HG03045 (cell line): ENCODE measurements around the gene ANO4.

Experiments
- ATAC-seq: cut with Tn5 transposase; IDR thresholded peaks from one replicate; pipeline ENCODE4 v1.9.1; 2021; ENCODE audit warnings: mild to moderate bottlenecking, moderate library complexity; ENCODE audit not compliant: unreplicated experiment

ANO4 gene

DNA sequence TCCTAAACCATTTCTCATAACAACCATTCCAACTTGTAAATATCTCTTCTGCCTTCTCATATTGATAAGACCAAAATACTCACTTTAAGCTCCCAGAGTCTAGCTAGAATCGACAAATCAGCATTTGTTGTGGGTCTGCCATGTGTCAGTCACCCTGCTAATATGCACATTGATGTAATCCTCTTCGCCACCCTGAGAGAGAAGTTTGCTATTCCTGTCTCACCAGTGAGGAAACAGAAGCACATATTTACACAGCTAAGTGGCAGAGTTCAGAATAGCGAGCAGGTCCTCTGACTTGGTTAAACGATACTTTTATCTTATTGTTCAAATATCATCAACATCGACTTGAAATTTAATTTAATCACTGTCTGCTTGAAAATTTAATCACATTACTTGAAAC lies 142.1 kb downstream of the ANO4 start:
- ATAC-seq: no peak

- ATAC-seq: no peak
These were observed 145.9 kb downstream of the ANO4 start for GRCh38 chr12:100940503-100940902.

GRCh38 chr12:100942984-100943749 lies 148.6 kb downstream of the ANO4 start:
- ATAC-seq: no peak

DNA sequence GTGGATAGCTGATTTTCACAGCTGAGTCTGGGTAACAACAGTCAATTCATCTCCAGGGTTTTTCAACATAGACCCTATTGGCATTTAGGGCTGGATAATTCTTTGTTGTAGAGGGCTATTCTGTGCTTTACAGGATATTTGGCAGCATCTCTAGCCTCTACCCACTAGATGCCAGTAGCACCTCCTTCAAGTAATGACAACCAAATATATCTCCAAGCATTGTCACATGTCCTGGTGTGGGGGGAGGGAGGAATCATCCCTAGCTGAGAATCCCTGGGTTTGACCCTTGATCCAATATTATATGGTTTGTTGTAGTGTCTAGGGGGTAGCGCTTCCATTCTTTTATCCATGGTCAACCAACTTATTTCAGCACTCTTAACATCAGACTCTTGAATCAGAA lies 157.2 kb downstream of the ANO4 start:
- no peak for ATAC-seq

- no peak for ATAC-seq
These were observed 158.6 kb downstream of the ANO4 start for GRCh38 chr12:100953217-100953616.

- no peak for ATAC-seq
These were observed 159.1 kb downstream of the ANO4 start for GRCh38 chr12:100953677-100954076.

DNA sequence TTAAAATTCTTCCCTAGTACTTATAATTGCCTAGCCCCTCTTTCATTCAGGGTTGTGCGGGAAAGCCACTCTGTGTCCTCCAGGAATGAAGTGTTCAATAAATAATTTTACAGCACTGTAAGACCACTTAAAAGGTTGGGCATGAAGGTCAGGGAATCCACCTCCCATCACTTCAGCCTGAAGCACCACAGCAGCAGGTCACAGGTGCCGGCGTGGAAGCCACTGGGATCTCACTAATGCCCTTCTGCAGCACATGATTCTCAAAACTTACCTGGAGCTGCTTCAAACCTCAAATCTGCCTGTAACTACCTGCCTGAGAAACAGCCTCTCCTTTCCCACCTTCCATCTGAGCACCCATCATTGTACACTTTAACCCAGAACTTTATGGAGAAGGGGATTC lies 159.5 kb downstream of the ANO4 start:
- ATAC-seq: no peak

DNA sequence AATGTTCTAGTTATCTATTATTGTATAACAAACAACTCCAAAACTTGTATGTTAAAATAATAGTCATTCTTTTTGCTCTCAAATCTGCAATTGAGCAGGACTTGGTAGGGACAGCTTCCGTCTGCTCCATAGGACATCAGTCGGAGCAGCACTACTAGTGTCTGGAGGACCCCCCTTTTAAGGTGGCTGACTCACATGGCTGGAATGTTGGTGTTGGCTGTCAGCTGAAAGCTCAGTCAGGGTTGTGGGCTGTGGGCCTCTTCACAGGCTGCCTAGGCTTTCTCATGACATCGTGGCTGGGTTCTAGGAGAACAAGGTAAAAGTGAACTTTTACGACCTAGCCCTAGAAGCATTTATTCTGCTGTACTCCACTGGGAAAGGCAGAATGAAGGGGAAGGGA lies 160.6 kb downstream of the ANO4 start:
- no peak for ATAC-seq

DNA sequence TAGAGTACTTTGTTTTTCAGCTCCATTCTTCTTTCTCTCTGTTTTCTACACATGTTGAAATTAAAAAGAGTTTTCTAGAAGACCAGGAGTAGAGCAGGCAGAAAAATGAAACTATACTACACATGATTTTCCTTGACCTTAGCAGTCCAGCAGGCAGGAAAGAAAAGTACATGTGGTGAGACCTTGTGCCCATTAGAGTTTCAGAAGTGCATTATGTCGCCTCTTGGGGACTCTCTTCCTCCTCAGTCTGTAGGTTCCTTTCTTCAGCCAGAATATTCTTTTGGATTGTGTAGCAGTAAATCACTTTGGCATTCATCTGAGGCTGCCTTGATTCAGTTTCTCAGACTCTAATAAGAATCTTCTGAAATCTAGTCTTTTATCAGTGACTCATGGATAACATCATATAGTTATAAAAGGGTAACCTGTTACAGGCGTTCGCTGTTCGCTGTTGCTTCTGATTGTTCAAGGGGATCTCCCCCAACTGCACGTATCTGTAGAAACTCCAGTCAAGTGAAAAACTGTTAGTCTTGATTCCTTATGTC lies 161.8 kb downstream of the ANO4 start:
- no peak for ATAC-seq

DNA sequence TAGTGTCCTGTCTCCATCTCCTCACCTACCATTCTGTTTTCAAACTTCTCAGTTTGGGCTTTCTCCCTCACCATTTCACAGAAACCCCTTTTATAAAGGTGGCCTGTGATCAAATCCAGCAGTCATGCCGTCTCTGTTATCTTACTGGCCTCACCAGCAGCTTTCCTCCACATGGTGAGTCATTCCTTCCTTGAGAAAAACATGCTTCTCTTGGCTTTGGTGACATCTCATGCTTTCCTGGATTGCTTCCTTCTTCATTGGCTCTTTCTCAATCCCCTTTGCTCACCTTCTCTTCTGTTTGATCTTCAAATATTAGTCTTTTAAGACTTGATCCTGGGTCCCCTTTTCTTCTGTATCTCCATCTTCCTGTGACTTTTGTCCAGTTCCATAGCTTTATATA lies 164.9 kb downstream of the ANO4 start:
- no peak for ATAC-seq

- no peak for ATAC-seq
These were observed 167.6 kb downstream of the ANO4 start for GRCh38 chr12:100962086-100962712.

DNA sequence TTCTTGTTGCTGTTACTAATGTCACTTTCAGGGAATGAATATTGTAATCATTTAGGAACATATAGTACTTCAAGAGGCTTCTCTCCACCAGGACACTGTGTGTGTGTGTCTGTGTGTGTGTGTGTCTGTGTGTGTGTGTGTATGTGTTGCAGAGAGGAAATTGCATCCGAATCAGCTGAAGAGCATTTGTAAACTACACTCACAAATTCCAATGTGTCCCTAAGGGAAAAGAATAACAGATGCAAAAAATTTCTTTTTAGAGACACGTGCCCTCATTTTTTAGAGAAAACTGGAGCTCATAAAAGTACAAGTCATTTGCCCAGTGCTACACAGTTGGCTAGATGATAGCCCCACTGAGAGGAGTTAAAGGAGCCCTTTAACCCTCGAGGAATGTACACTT lies 168.8 kb downstream of the ANO4 start:
- ATAC-seq: no peak

DNA sequence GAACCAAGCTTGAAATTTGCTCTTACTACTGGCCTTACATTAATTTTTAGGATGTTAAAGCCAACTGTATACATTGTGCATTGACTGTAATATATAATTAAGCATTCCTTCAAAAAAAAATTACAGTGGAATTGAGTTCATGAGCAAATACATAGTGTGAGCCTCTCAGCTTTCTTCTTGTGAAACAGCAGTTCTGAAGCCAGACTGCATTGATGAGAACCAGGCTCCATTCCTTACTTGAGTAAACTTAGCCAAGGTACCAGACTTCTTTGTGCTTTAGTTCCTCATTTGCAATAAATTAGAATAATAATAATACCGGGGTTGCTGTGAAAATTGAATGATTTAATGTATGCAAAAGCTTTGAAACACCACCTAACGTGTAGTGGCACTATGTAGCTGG lies 169.5 kb downstream of the ANO4 start:
- no peak for ATAC-seq

DNA sequence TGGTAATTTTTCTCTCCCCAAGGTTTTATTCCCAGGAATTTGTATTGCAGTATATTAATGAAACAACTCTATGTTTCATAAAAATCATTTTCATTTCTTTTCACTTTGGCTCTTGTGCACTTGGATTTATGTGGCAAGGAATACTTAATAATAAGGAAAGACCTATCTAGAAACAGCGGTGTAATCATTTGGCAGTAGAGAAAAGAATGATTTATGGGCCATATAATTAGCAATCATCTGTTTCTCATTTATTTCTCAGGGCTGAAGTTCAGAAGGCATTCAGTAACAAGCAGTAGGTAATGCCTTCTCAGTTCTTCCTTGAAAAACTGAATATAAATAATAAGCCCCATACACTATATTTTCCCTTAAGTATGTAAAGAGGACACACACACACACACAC lies 172.6 kb downstream of the ANO4 start:
- ATAC-seq: no peak

- no peak for ATAC-seq
These were observed 176.3 kb downstream of the ANO4 start for GRCh38 chr12:100970894-100971293.

DNA sequence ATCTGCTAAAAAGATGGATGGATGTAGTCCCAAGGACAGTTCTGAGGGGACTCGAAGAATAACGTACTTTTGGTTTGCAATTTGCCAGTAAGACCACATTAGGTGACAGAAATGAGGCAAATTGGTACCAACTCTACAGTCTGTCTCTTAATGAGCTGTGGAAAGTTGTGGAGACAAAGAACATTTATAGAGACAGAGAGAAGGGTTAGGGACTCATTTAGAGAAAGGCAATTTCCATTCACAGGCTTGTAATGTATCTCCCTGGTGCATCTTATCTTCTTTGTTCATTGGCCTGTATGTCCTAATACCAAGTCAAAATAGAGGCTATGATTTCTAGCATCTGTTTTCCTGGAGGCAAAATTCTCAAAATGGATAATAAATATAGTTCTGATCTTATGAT lies 177.5 kb downstream of the ANO4 start:
- no peak for ATAC-seq

DNA sequence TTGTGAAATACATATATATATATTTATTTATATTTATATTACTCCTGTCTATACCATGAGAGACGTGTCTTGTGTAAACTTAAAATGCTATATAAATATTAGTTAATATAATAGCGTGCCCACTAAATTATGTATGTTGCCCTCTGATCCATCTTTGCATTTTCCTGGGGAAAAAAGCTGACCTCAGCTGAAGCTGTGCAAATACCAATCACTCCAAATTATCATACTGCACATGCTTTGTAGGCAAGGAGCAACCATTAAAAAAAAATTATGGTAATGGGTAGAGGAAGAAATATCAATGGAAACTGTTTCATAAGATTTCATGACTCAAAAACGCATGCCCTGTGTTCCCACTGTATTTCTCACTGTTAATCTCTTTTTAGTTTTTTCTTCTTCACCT lies 179.8 kb downstream of the ANO4 start:
- no peak for ATAC-seq

GRCh38 chr12:100974747-100975146 lies 180.2 kb downstream of the ANO4 start:
- no peak for ATAC-seq

DNA sequence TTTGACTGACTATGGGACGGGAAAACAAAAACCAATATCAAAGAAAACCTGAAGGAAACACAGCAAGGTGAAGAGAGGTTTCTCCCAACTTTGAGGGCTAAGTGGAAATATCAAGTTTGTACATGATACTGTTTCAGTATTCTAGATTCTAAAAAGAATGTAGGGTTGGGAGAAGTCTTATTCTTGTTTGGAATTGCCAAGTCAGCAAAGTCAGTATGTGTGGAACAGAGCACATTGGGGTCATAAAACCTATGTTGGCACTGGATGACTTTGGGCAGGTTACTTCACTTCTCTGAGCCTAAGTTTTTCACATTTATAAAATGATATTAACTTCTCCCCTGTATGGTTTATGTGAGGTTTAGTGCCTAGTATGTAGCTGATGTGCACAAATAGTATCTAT lies 182.2 kb downstream of the ANO4 start:
- ATAC-seq: no peak

DNA sequence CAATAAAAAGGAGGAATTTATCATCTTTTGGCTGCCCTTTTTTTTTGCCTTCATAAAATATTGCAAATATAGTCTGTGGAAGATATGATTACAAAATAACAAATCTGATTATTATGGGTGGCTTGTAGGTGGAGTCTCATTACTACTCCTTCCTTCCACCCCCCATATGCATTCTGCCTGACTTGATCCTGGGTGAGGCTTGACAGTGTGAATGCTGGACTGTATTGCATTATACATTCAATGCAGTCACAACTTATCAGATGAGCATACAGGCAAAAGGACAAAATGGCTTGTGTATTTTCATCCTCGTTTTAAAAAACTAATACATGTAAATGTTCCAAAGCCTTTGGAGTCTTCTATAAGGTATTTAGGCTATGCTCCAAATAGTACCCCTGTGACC lies 186.3 kb downstream of the ANO4 start:
- ATAC-seq: no peak

DNA sequence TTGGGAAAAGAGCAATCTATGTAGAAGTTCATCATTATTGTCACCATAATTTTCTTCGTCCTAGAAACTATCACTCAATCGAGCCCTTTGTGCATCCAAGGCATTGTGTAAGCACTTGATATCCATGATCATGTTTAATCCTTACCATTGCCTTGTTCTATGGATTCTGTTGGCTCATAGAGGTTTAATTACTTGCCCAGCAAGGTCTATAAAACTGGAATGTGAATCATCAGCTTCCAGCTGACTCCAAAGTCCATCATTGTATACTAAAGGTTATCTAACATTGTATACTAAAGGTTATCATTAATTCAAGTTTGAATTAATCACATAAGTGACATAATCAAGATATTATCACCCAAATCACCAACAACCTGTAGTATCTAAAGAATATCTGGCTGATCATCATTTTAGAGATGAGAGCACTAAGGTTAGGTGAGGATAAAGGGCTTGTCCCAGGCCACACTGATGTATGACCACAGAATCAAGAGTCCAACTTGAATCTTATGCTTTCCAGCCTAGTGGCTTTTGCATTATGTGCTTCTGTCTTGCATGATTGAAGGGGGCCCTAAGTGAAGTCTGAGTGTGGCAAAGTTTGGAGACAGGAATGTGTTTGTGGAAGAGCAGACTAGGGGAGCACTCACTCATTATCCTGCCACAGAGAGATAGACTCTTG lies 188.1 kb downstream of the ANO4 start:
- no peak for ATAC-seq

GRCh38 chr12:100984796-100985195 lies 190.2 kb downstream of the ANO4 start:
- ATAC-seq: no peak
